CD14-positive monocyte (primary cell): ENCODE results near the gene CYP27B1. TPM values are rescaled to one million over a fixed set of nuclear protein-coding genes. Genes with fewer than 3 reads are reported as not detected.

Source experiments
- DNase-seq, 3 donors: peaks; one replicate each; pipeline ENCODE4 v3.0.0-alpha.2; 2011 to 2022
- H2AFZ ChIP-seq: 2 replicates; pipeline ENCODE4 v1.6.0; 2012; ENCODE audit warnings: mild to moderate bottlenecking, low read depth, low read length, inconsistent platforms; ENCODE audit not compliant: insufficient read depth, poor library complexity, severe bottlenecking
- H3K27ac ChIP-seq, 2 donors: 1 replicate in 1 of 2; 2 replicates in 1 of 2; pipeline ENCODE4 v1.5.1; 2012 to 2013; ENCODE audit warnings: low read length in 2 of 2, control low read depth in 1 of 2, inconsistent platforms in 1 of 2, low read depth in 1 of 2, mild to moderate bottlenecking in 1 of 2
- H3K27me3 ChIP-seq, 2 donors: one replicate each; pipeline versions ENCODE4 v1.6.0 to v1.6.1; 2011 to 2013; ENCODE audit warnings: low read length in 2 of 2; ENCODE audit not compliant: control insufficient read depth in 2 of 2, insufficient read depth in 2 of 2
- H3K36me3 ChIP-seq, 2 donors: replicated peaks in 1 of 2; 1 replicate in 1 of 2; 2 replicates in 1 of 2; pipeline versions ENCODE4 v1.5.1 to v1.6.1; 2012 to 2013; ENCODE audit warnings: low read length in 2 of 2, control low read depth in 1 of 2, inconsistent platforms in 1 of 2, mild to moderate bottlenecking in 1 of 2; ENCODE audit not compliant: insufficient read depth in 2 of 2, control insufficient read depth in 1 of 2
- H3K4me1 ChIP-seq, 2 donors: 1 replicate in 1 of 2; 2 replicates in 1 of 2; pipeline versions ENCODE4 v1.5.1 to v1.6.1; 2012 to 2013; ENCODE audit warnings: low read length in 2 of 2, control low read depth in 1 of 2, inconsistent platforms in 1 of 2, mild to moderate bottlenecking in 1 of 2, moderate library complexity in 1 of 2; ENCODE audit not compliant: insufficient read depth in 2 of 2, control insufficient read depth in 1 of 2
- H3K4me2 ChIP-seq: replicated peaks from 2 replicates; pipeline ENCODE3; 2012; ENCODE audit warnings: low read length, moderate library complexity, mild to moderate bottlenecking; ENCODE audit not compliant: poor library complexity, severe bottlenecking; ENCODE audit errors: extremely low read depth
- H3K4me3 ChIP-seq, 3 experiments: fragments of 200-600 bp in 1 of 3; sonication (generic) in 1 of 3; replicated peaks in 1 of 3; 1 replicate in 2 of 3; 2 replicates in 1 of 3; pipeline ENCODE4 v1.5.1; 2011 to 2013; ENCODE audit warnings: low read length in 3 of 3, mild to moderate bottlenecking in 3 of 3, control low read depth in 2 of 3, low read depth in 2 of 3, inconsistent platforms in 1 of 3, moderate library complexity in 1 of 3
- H3K79me2 ChIP-seq: 2 replicates; pipeline ENCODE4 v1.6.0; 2012; ENCODE audit warnings: mild to moderate bottlenecking, control low read depth, inconsistent platforms, low read length, moderate library complexity; ENCODE audit not compliant: insufficient read depth
- H3K9ac ChIP-seq: 2 replicates; pipeline ENCODE4 v1.6.0; 2017; ENCODE audit warnings: low read length, mild to moderate bottlenecking; ENCODE audit not compliant: insufficient read depth, poor library complexity, severe bottlenecking
- H3K9me3 ChIP-seq, 2 donors: replicated peaks in 1 of 2; 1 replicate in 1 of 2; 2 replicates in 1 of 2; pipeline versions ENCODE4 v1.5.1 to v1.6.1; 2012 to 2013; ENCODE audit warnings: low read length in 2 of 2, control low read depth in 1 of 2; ENCODE audit not compliant: control insufficient read depth in 1 of 2, insufficient read depth in 1 of 2
- H4K20me1 ChIP-seq: 2 replicates; pipeline ENCODE4 v1.6.0; 2012; ENCODE audit warnings: mild to moderate bottlenecking, low read length, control low read depth, moderate library complexity; ENCODE audit not compliant: insufficient read depth
- H3K27ac Mint-ChIP-seq, 7 donors: one replicate each; pipeline ENCODE4 v1.8.0; 2020; ENCODE audit warnings: mild to moderate bottlenecking in 7 of 7, mixed read lengths in 7 of 7, moderate library complexity in 6 of 7, inconsistent platforms in 2 of 7
- H3K27me3 Mint-ChIP-seq, 3 donors: one replicate each; pipeline ENCODE4 v1.8.0; 2021 to 2022; ENCODE audit warnings: low read depth in 3 of 3, mild to moderate bottlenecking in 3 of 3, mixed read lengths in 3 of 3, moderate library complexity in 3 of 3, inconsistent platforms in 1 of 3
- H3K36me3 Mint-ChIP-seq, 2 donors: one replicate each; pipeline ENCODE4 v1.8.0; 2020; ENCODE audit warnings: mixed read lengths in 2 of 2, inconsistent platforms in 1 of 2, mild to moderate bottlenecking in 1 of 2
- H3K4me1 Mint-ChIP-seq: one replicate; pipeline ENCODE4 v1.8.0; 2020; ENCODE audit warnings: mild to moderate bottlenecking, mixed read lengths
- H3K4me3 Mint-ChIP-seq, 2 donors: one replicate each; pipeline ENCODE4 v1.8.0; 2020; ENCODE audit warnings: mild to moderate bottlenecking in 2 of 2, mixed read lengths in 2 of 2, moderate library complexity in 1 of 2
- H3K9me3 Mint-ChIP-seq, 7 donors: one replicate each; pipeline ENCODE4 v1.8.0; 2020 to 2022; ENCODE audit warnings: mixed read lengths in 7 of 7, mild to moderate bottlenecking in 6 of 7, moderate library complexity in 6 of 7, inconsistent platforms in 2 of 7
- CTCF ChIP-seq: fragments of 200-600 bp; IDR thresholded peaks from one replicate; pipeline ENCODE4 v1.8.0; 2022; ENCODE audit warnings: antibody characterized with exemption, mild to moderate bottlenecking
- WGBS: methylation state at CpG from one replicate; pipeline ENCODE4 v1.1.5; 2013; ENCODE audit warnings: missing lambda C conversion rate; ENCODE audit not compliant: insufficient coverage; 5-methylcytosine and 5-hydroxymethylcytosine counted together
- intact Hi-C, 2 donors: fragments of 100-400 bp; cut with micrococcal nuclease; formaldehyde crosslinking; loops; one replicate each; pipeline versions ENCODE4 v1.15.0 to v1.15.1; 2023
- polyA plus RNA-seq, 3 donors: library from polyadenylated mRNA; depleted of rRNA in 1 of 3; unstranded in 2 of 3; stranded (reverse) in 1 of 3; fragments of 300-500 nt in 2 of 3; fragments of >200 nt in 1 of 3; fragmentation: Illumina TruSeq in 2 of 3; gene quantifications; 1 replicate in 2 of 3; 2 replicates in 1 of 3; pipeline ENCODE4 v1.2.3, GENCODE V29; 2012 to 2021

Gene CYP27B1
- polyA plus RNA-seq, 3 donors, result 0.81 TPM; not detected in 2

GRCh38 chr12:57745485-57745881, 21.4 kb downstream of the CYP27B1 start:
- peak overlapping the region; percentile 69 to 84 (median 81) for H3K4me3 ChIP-seq
- H3K4me3 Mint-ChIP-seq, result peak overlapping the region; percentile 89 to 93
- peak overlapping the region; percentile 79 for H2AFZ ChIP-seq
- H3K27me3 Mint-ChIP-seq, result peaks cover 0 to 1% (median 0%) of the 10 kb centered on the region in 3 donors
- H3K4me1 Mint-ChIP-seq, result peaks cover 40% of the 10 kb centered on the region
- no peaks in the 10 kb centered on the region for H3K9me3 Mint-ChIP-seq
- H3K9me3 ChIP-seq, result no peaks in the 10 kb centered on the region
- H3K36me3 Mint-ChIP-seq, result peaks cover 21 to 37% of the 10 kb centered on the region in 2 donors
- peaks cover 36 to 39% of the 10 kb centered on the region in 2 donors for H3K4me1 ChIP-seq
- DNase-seq, result no peak
- H3K27ac Mint-ChIP-seq, result peak overlapping the region; percentile 92 to 98 (median 96)
- peak overlapping the region; percentile 78 to 89 for H3K27ac ChIP-seq
- no peaks in the 10 kb centered on the region for H3K27me3 ChIP-seq
- peak overlapping the region; percentile 86 for H3K4me2 ChIP-seq
- H3K79me2 ChIP-seq, result peaks cover 15% of the 10 kb centered on the region
- H3K36me3 ChIP-seq, result peaks cover 14 to 36% of the 10 kb centered on the region in 2 donors
- H4K20me1 ChIP-seq, result no peaks in the 10 kb centered on the region
- intact Hi-C loops, result loop anchor here in 1 of 2 donors (10.0 kb wide), 1 partner anchor 189 kb away; no protein-coding TSS in a partner anchor
- H3K9ac ChIP-seq, result peak overlapping the region; percentile 83
- TF ChIP-seq CTCF, result no peak
- 71% methylated on average over 2 of the region's 8 CpGs for WGBS

DNA sequence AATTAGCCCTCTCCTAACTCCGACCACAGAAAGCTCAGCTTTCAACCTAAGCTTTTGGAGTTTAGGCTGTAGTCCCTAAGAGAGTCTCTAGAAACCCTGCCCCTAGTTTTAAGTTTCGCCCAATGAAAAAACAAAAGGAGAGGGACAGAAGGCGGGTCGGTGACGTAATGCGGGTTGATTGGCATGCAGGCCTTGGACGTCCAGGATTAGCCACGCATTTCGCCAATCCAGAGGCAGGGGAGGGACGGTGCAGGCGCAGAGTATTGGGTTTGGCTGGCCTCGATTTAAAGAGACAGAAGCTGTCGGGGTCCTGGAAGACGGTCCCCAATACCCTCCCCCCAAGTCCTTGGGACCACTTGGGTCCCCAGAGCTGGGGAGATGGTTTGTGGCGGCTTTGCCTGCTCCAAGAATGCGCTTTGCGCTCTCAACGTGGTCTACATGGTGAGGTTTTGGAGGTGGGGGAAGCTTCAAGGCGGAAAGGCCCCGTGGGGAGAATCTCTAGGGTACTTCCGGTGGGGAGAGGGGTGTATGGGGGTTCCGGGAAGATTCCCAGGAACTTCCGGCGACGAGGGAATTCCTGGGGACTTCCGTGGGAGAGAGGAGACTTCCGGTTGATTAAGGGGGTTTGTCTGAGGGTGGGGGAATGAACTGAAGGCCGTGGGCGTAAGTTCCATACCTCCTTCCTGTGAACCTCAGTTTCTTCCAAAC, 21.9 kb downstream of the CYP27B1 start, which contains the start of gene TSPAN31:
TSPAN31 (plus strand) TSS at position 263 of the 708 bp plus-strand sequence; CDS start at position 379, 116 bp downstream.
- Mint-ChIP-seq H3K4me3 (peak within 1 kb of the TSS; percentile 89 to 93), H3K4me1 (peaks cover 44% of the 10 kb centered on the region), H3K27me3 (peaks cover 0 to 1% (median 0%) of the 10 kb centered on the region in 3 donors), H3K27ac (peak within 1 kb of the TSS; percentile 92 to 98 (median 96)), H3K36me3 (peaks cover 17 to 33% of the 10 kb centered on the region in 2 donors), H3K9me3 (no peaks in the 10 kb centered on the region)
- Histone ChIP-seq H3K27me3 (no peaks in the 10 kb centered on the region), H3K4me1 (peaks cover 40 to 45% of the 10 kb centered on the region in 2 donors), H4K20me1 (no peaks in the 10 kb centered on the region), H3K79me2 (peaks cover 15% of the 10 kb centered on the region), H3K36me3 (peaks cover 14 to 33% of the 10 kb centered on the region in 2 donors), H3K27ac (peak within 1 kb of the TSS; percentile 78 to 89), H3K4me2 (peak within 1 kb of the TSS; percentile 86), H3K9ac (peak within 1 kb of the TSS; percentile 83), H2AFZ (peak within 1 kb of the TSS; percentile 79), H3K9me3 (no peaks in the 10 kb centered on the region), H3K4me3 (peak within 1 kb of the TSS; percentile 69 to 84 (median 81))
- intact Hi-C loops, result loop anchor here in 1 of 2 donors (5.0 to 10.0 kb wide), 2 partner anchors 53 to 190 kb away; partner anchors contain the start of gene OS9
- 0% methylated on average over 21 of the region's 29 CpGs for WGBS
- no peak for TF ChIP-seq CTCF
- peak; percentile 96 to 97 (median 97) for DNase-seq
